Measurements from ENCODE around the gene CORO7.

Gene CORO7

DNA sequence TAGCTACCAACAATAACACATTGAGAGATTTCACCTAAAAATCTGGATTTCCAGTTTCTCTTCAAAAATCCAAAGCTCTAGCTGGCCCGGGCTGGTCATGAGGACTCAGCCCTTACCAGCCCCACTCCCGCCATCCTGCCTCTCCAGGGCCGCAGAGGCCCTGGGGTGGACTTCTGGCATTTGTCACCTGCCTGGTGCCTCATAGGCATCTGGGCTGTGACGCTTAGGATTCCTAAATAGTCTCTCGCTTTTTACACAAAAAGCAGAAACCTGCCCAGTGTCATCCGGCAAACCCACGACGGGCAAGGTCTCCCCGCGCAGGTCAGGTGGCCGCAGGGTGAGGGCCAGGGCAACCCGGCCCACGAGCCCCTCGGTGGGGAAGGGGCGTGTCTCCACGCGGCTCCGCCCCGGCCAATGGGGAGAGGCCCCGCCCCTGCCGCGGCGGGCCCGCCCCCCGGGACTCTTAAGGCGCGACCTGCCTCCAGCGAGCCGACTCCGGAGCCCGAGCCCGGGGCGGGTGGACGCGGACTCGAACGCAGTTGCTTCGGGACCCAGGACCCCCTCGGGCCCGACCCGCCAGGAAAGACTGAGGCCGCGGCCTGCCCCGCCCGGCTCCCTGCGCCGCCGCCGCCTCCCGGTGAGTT, 44.9 kb downstream of the CORO7 start, which contains the start of gene VASN:
TSS of gene VASN (plus strand) at position 492 of the 644 bp plus-strand sequence. CDS start 9,030 bp downstream, outside the sequence.
- peak; percentile 37 for DNase-seq (ENCODE audit: low read depth)

DNA sequence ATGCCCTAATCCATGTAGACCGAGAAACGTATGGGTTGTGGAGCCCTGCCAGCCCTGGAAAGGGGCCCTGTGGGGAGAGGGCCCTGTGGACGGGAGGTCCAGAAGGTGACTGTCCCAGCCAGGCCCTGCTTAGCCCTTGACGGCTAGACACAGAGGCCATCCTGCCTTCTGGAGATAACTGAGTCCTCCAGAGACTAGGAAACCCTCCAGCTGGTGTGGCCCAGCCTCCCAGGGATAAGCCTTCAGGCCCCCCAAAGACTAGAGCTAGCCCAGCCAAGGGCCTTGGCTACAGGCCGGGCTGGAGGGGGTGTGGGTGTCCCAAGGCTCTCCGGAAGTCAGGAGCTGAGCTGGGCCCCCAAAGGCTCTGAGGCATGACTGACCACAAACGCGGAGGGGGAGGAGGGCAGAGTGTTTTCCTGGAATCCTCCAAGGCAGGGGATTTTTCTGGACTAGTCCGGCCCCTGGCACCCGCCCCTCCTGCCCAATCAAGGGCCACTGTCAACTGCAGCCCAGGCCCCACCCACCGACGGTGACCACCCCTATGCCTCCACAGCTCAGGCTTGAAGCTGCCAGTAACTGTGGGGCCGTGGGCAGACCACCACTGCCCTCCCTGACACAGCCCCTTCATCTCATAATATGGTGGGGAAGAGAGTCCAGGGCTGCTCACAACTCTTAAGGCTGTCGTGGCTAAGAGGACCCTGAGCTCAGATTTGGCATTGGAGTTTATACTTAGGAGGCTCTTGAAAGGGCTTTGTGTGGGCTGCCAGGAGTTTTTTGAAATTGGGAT, 45.6 kb downstream of the CORO7 start:
- DNase-seq (ENCODE audit: low read depth) = no peak

DNA sequence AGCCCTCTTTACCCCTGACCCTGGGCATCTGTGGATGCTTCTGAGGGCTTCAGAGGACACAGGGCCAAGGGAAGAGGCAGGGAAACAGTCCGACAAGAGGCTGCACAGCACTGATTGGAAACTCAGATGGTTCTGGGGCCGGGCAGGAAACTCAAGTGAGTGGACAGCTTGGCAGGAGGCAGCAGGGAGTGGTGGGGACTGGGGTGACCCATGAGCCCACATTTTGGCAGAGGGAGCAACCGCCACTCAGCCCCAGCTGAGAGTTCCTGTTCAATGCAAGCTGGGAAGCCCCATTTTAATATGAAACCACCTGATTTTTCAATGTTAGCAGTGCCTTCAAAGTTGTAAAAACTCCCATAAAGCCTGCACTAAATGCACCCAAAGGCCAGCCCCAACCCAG, 46.2 kb downstream of the CORO7 start:
- no peak for DNase-seq (ENCODE audit: low read depth)

DNA sequence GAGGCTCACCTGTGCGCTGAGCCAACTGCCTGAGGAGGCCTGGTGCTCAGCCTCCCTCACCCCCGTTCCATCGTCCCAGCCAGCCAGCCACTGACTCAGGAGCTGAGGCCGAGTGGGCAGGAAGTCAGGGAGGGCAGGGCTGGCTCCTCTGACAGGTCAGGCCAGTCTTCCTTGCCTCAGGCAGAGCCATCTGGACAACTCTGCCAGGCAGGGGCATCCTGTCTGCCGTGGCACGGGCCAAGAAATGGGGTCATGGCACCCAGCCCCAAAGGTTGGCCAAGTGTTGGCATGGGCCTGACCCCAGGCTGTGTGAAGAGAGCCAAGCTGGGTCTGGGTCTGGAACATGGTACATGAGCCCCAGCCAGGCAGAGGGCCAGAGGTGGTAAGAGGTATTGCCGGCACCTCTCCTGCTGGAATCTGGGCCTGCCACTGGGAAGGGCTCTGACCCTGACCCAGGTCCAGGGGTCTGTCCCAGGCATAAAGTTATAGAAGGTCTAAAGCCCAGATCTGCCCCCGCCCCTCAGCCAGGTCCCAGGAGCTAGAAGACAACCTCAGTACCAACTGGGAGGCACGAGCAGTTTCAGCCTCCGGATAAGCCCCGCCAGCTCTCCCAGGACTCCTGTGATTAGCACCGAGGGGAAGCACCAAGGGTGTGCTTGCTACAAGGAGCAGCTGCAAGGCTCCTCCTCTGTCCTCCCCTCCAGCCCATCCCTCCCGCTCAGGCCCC, 47.2 kb downstream of the CORO7 start:
- DNase-seq (ENCODE audit: low read depth) = no peak

DNA sequence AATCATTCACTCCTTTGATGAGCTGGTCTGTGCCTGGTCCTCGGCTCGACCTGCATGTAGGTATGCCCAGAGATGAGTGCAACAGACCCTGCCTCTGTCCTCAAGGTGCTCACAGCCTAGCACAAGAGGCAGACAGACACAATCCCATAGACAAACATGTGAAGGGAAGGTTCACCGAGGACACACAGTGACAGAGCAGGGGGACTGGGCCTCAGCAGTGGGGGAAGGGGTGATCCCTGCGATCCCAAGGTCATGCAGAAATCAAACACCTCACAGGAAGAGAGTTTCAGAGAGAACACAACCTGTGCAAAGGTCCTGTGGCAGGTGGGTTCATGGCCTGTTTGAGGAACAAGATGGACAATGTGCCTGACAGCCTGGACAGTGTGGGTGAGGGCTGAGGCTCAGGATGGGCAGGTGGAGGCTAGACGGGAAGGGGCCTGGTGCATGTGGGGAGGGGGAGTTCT, 49.0 kb downstream of the CORO7 start:
- DNase-seq (ENCODE audit: low read depth) = no peak

DNA sequence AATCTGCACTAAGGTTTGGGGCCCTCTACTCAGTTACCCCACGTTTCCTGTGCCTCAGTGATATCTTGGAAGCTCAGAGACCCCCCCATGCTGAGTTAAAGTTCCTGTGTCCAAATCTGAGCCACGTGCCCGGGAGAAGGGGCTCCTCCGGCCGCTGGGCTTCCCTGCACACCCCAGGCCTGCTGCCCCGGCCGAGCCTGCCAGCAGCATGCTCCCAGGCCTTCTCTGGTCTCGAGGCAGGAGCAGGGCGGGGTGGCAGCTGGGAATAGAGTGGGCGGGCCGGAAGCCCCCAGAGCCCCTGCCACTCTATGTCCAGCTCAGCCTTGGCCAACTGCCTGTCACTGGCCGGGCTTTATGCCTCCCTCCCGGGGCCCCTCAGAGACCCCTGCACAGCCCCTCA, 50.4 kb downstream of the CORO7 start:
- no peak for DNase-seq (ENCODE audit: low read depth)

DNA sequence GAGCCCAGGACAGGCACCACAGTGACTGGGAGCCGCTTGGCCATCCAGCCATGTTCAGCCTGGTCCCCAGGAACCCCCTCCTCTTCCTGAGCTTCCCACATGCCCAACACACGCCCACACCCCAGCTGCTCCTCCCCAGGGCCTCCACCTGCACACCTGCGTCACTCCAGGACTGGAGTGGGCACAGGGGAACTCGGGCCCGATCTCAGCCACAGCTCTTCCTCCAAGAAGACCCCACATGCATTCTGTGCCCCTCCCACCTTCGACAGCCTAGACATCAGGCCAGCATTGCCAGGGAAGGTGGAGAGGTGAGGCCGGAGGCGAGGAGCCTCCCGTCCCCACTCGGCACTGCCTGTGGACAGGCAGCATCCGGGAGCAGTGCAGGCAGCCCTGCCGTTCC, 50.8 kb downstream of the CORO7 start:
- DNase-seq (ENCODE audit: low read depth) = no peak

DNA sequence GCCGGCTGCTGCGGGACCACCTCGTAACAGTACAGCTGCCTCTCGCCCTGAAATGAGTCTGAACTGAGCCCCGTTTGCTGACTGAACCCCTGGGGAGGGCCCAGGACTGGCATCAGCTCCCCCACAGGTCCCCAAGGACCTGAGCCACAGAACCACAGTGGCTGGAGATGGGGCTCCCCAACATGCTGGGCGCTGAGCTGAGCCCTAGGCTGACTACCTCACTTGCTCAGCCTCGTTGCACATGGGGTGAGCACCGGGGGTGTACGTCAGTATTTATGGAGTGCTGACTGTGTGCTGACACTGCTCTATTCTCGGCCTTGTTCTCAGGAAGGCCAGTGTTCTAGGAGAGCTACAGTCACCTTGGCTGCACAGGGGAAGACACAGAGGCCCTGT, 51.4 kb downstream of the CORO7 start:
- DNase-seq (ENCODE audit: low read depth) = no peak

DNA sequence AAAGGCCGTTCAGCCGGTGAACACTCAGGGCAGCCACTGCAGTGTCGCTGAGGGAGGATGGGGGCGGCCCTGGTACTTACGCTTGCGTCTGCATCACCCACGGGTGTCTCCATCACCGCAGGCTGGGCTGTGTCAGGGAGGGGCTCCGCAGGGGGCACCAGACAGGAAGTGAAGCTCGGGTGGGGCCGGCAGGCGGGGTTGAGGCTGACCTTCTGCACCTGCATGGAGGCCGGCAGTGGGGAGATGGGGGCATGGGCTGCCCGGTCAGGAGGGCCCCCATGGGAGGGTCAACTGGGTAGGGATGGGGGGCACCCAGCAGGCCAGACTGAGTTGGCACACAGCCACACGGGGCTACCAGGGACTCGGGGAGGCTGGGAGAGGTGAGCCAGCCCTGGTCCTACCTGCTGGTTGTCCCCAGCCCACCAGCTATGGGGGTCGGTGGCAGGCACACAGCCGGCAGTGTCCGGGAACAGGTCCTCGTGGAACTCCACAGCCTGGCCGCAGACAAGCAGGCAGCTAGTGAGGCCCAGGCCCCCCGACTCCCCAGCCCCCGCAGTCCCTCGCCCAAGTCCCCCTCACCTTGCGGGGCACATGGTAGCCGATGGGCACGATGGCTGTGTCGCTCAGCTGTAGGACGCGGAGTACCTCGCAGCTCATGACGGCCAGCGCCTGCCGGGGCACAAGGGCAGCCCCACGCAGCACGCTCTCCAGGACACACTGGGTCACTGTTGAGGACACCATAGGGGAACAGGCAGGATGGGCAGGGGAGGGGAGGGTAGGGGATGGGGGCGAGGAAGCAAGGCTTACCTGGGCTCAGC, 52.0 kb downstream of the CORO7 start:
- DNase-seq (ENCODE audit: low read depth) = no peak

DNA sequence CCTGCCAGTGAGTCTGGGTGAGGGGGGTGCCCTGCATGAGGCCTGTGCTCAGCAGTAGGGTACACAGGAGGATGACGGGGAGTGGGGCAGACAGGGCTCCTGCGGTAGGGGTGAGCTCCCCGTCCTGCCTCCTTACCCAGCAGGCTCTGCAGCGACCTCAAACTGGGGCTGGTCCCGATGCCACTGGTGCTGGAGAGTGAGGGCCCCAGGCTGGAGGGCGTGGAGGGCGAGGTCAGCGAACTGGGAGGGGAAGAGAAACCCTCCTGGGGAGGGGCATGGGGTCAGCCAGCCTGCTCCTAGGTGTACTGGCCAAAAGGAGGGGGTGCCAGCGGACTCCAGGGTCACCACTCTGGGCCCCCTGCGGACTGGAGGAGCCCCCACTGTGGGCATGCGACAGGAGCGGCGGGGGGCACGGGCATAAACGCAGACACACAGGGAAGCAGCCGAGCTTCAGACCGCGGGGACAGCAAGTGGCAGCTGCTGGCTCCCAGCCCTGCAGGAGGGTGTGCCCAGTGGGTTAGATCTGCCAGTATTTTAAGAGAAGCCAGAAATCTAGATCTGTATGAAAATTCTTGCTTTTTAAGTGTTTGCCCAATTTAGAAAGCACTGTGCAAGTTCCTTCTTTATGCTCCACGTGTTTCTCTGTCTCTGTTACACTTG, 53.8 kb downstream of the CORO7 start:
- DNase-seq (ENCODE audit: low read depth) = no peak

DNA sequence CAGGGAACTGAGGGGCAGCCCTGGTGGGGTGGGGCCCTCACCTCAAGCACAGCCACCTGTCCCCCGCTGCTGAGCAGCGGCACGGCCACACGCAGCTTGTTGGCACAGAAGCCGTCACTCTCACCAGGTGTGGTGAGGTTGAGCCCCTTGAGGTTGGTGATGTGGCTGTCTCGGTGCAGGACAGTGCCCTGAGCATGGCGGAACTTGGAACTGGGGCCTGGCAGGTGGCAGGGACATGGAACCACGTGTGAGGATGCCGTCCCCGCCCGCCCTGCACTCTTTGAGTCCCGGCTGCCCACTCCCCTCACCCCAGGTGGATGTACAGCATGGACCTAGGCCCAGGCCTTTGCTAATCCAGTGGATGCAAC, 54.5 kb downstream of the CORO7 start:
- DNase-seq (ENCODE audit: low read depth) = no peak

DNA sequence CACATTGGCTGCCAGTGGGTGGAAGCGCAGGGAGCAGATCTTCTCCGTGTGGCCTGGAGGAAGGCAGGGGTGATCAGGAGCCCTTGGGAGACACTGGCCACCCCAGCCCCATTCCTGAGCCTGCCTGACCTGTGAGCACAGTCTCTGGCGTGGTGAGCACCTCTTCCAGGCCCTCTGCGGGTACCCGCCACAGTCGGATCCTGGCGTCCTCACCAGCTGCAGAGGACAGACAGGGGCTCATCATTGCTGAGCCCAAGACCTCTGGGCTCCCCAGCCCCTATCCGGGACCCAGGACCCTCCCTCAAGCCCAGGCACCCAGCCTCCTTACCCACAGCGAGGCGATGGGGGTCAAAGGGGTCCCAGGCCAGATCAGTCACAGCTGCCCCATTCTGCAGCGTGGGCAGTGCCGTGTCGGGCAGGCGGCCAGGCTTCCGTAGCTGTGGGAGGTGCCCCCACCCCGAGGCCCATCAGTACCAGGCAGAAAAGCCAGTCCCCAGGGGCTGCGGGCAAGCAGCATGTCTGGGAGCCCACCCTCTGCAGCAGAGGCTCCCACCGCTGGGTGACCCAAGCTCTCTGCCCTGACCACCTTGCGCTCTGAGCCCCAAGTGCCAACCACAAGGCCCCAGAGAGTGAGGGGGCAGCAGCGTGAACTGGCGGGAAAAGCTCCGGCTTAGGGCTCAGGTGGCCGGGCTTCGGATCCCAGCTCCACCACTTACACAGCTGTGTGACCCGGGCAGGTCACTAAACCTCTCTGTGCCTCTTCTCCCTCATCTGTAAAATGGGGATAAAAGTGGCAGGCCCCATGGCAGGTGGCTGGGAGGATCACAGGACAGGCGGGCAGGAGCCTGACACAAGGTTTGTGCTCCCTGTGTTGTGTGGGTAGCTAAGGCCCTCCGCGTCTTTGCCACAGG, 55.1 kb downstream of the CORO7 start:
- DNase-seq (ENCODE audit: low read depth) = no peak

DNA sequence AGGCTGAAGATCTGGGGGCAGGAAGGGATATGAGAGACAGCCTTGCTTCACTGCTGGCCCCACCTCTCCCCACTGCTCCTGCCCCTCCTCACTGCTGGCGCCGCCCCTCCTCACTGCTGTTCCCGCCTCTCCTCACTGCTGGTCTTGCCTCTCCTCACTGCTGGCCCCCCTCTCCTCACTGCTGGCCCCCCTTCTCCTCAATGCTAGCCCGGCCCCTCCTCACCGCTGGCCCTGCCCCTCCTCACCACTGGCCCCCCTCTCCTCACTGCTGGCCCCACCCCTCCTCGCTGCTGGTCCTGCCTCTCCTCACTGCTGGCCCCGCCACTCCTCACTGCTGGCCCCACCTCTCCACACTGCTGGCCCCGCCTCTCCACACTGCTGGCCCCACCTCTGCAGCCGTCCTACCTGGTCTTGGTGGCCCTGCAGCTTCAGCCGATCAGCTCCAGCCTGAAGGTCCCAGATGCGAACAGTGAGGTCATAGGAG, 55.8 kb downstream of the CORO7 start:
- no peak for DNase-seq (ENCODE audit: low read depth)

DNA sequence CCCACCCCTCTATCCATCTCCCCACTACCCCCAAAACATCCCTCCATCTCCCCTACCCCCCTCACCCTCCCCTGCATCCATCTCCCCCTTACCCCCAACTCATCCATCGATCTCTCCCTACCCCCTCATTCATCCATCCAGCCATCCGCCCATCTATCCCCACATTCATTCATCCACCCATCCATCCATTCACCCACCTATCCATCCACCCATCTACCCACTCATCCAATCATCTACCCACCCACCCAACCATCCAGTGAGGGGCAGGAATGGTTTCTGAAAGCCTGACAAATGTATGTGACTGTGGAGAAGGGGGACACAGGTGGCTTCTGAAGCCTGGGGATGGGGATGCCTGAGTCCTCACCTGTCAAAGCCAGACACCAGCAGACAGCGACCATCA, 56.5 kb downstream of the CORO7 start:
- no peak for DNase-seq (ENCODE audit: low read depth)

DNA sequence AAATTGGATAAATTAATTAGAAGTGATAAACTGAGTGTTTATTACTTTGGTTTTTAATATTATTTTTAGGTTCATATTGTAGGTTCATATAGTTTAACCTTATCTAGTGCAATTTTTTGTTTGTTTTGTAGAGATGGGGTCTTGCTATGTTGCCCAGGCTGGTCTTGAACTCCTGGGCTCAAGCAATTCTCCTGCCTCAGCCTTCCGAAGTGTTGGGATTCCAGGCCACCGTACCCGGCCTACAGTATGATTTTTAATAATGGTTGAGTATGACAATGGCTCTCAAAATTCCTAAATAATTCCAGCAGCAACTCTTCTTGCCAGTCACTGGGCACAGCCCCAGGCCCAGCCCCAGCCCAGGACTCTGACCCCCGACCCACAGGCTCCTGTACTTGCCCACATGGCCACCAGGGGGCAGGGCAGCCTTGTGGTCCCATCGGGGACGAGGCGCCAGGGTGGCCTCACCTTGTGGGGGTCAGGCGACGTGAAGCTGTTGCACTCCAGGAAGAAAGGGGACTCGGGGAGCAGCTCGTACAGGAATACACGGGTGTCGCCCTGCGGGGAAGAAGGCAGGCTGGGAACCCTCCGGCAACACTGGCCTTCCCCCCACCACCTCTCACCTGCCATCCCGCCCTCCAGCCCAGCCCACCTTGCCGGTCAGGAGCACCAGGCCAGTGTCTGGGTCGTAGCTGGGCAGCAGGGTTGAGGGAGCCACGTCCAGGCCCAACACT, 57.4 kb downstream of the CORO7 start:
- DNase-seq (ENCODE audit: low read depth) = peak; percentile 32

DNA sequence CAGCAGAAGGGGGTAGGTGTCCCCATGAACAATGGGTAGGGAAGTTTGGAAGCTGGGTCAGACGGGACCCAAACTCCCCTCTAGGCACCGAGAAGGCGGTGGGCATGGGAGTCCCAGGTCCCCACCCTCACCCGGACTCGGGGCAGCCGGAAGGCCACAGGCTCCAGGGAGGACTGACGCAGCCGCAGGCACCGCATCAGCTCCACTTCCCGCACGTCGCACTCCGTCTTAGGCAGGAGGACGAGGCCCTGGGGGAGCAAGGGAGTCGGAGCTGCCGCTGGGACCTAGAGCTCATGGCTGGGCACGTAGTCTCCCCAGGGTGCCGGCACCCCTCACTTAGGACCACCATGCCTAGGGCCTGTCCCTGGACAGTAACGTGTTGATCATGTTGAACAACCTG, 58.2 kb downstream of the CORO7 start:
- DNase-seq (ENCODE audit: low read depth) = no peak

DNA sequence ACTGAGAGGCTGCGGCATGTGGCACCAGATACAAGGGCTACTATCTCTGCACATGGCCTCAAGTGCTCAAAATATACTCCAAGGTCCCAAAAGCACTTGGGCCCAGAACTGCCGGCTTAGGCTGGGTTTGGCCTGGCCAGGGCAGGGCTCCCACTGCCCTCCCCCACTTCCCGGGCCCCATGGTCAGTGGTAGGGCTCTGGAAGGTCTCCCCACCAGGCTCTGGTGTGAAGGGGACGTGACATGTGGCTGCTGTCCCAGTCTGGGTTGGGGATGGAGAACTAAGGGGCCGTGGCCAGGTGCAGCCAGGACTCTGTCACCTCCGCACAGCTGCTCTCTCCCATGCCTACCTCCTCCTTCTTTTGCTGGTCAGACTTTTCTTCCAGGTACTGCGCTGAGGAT, 59.6 kb downstream of the CORO7 start:
- no peak for DNase-seq (ENCODE audit: low read depth)

DNA sequence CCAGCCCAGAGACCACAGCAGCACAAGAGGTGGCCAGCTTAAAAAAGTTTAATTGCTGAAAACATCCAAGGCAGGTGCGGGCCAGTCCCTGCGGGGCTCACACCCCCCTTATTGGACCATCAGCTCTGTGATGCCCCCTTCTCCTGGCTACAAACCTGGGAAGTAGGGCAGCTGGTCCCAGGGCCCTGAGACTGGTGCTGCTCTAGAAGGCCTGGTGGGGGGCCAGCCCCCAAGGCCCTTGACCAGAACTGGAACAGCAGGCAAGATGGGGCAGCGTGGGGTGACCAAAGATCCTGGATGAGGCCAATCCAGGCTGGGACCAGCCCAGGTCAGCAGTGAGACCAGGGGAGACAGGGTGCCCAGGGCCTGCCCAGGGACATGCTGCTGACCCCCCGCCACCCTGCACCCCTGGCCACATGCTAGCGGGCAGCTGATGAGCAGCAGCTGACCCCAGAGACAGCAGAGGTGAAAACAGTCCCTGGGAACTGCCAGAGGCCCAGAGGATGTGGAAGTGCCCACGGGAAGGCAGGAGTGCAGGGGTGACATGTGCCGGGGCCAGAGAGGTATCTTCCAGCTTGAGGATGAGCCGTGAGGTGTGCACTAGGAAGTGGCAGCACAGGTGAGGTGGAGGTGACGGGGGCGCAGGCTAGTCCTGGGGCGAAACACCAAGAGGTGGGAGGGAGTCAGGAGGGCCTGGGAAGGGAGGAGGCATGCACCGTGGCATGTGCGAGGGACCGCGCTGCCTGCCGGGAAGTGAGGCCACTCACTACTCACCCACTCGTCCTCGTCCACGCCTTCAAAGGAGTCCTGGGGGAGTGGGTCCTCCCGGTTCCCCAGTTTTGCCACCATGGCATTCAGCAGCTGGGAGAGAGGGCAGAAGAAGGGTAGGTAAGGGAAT, 61.6 kb downstream of the CORO7 start:
- no peak for DNase-seq (ENCODE audit: low read depth)

DNA sequence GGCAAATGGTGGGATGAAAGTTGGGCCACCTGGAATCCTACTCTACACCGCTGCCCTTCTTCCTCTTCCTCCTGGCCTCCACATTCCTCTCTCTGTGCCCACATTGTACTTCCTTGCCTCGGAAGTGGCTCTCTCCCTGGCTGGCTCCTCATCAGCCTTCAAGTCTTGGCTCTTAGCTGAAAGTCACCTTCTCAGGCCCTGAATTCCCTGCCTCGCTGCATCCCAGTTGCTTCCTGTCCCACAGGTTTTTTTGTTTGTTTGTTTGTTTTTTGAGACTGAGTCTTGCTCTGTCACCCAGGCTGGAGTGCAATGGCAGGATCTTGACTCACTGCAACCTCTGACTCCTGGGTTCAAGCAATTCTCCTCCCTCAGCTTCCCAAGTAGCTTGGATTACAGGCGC, 62.7 kb downstream of the CORO7 start:
- DNase-seq (ENCODE audit: low read depth) = no peak
